GM18502 (cell line): ENCODE results near the gene PUDP.
"Not testable (repeated sequence)": the region's sequence is repeated elsewhere in the genome, so short reads cannot be mapped to it uniquely, and the experiment has no call there.

Experiments
- ATAC-seq: cut with Tn5 transposase; IDR thresholded peaks from one replicate; pipeline ENCODE4 v1.9.1; 2021; ENCODE audit warnings: mild to moderate bottlenecking; ENCODE audit not compliant: unreplicated experiment, poor library complexity

The PUDP gene

DNA sequence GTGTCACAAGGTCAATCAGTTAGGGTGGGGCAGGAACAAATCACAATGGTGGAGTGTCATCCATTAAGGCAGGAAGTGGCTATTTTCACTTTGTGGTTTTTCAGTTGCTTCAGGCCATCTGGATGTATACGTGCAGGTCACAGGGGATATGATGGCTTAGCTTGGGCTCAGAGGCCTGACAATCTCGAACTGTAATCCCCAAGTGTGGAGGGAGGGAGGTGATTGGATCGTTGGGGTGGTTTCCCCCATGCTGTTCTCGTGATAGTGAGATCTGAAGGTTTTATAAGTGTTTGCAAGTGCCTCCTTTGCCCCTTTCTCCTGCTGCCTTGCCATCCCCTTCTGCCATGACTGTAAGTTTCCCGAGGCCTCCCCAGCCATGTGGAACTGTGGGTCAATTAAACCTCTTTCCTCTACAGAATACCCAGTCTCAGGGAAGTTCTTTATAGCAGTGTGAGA lies 37.1 kb downstream of the PUDP start:
- ATAC-seq, result peak; percentile 59

- peak; percentile 68 for ATAC-seq
Measured at GRCh38 chrX:7109838-7110793, 37.8 kb downstream of the PUDP start.

DNA sequence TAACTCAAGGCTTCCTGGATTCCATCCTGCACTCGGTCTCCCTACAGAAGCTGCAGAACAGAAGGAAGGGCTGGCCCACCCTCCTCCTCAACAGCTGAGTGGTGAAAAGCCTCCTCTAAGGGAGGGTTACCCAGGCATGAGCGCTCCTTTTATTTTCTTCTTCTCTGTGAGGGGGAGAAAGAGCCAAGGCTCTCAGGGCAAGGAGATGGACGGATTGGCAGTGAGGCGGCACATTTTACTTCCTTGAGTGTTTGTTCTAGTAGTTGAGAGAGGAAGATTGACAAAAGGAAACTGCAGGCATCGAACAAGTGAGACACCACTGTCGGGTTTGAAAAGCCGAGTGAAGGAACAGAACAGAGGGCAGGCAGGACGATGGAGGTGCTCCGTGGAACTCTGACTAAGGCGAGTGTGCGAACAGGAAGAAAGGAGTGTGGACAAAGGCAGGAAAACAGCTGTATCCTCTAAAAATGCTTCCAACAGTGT lies 38.9 kb downstream of the PUDP start:
- ATAC-seq, result no peak

DNA sequence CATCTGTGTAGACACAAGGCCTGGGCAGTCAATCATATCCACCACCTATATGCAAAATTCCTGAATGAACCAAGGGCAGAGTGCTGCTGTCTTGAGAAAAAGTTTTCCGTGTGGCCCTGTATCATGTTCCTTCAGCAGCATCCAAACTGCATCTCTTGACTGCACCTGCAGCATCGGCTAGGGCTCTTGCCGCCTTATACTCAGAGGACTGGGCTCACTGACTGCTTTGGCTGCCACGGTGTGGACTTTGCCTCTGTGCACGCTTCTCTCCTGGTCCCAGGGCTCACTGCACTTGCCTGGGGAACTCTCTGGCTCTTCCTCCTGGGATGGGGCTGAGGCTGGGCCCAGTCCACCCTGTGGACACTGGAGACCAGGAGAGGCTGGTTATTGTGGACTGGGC lies 39.9 kb downstream of the PUDP start:
- ATAC-seq, result no peak

- ATAC-seq, result no peak
Measured at GRCh38 chrX:7106649-7107048, 41.3 kb downstream of the PUDP start.

- no peak for ATAC-seq
Measured at GRCh38 chrX:7102119-7102518, 45.8 kb downstream of the PUDP start.

DNA sequence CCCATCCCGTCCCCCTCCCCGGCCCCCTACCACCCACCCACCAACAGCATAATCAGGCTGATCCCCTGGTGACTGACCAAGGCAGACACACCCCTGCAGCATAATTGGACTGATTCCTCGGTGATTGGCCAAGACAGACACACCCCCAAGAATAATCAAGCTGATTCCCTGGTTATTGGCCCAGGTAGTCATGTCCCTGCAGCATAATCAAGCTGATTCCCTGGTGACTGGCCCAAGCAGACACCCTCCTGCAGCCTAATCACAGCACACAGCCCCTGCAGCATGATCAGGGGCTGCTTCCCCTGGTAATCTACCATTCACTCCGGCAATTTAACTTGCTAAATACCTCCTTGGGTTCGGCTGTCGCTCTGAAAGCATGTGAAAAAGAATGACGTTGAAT lies 47.9 kb downstream of the PUDP start:
- ATAC-seq, result no peak

GRCh38 chrX:7095657-7096056 lies 52.3 kb downstream of the PUDP start:
- ATAC-seq, result not testable (repeated sequence)

DNA sequence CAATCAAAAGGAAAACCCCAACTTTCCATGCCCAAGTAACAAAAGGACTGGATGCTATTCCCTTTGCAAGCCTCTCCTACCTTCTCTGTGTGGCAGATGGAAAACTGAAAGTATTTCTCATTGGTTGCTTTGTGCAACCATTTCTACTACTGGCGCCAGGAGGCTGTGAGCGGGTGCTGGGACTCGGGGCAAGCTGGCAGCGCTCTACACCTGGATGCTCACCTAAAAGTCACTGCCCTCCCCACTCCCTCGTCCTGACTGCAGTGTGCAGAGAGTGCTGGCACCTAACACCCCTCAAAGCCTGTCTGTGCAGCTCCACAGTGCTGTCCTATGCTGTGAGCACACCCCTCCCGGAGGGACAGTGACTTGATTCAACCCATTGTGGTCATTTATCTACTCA lies 54.6 kb downstream of the PUDP start:
- no peak for ATAC-seq

GRCh38 chrX:7092543-7092942 lies 55.4 kb downstream of the PUDP start:
- ATAC-seq, result no peak

DNA sequence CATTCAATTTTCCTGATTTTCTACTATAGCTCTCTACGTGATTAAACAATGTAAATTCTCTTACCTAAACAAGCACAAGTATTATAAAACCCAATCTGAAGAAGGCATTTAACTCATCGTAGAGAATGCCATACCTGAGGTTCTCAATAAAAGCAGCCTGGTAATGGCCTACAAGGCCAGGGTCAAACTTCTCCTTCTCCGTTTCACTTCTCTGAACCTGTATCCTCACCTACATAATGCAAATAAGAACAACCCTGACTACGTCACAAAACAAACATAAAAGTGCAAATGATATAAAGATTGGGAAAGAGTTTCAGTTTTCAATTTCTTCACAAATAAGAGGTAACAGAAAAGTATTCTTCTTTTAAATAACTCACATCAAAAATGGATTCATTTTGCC lies 56.0 kb downstream of the PUDP start:
- no peak for ATAC-seq

DNA sequence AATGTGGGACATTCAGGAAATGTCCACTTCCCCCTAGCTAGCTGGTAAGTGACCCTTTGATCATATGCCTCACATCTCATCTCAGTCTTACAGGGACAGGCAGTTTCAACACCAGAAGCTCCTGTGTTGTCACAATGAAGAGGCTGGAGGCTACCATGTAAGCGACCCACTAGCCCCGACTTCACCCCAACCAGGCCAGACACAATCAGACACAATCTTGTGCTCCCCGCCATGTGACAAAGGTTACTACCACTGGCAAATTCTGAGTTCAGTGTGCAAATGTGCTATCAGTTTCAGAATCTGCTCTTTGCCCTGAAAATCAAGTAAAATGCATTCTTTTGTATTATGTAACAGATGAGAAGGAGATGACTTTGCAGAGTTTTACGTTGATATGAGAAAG lies 57.3 kb downstream of the PUDP start:
- ATAC-seq, result no peak

GRCh38 chrX:7088968-7089615 lies 58.9 kb downstream of the PUDP start:
- peak; percentile 52 for ATAC-seq

DNA sequence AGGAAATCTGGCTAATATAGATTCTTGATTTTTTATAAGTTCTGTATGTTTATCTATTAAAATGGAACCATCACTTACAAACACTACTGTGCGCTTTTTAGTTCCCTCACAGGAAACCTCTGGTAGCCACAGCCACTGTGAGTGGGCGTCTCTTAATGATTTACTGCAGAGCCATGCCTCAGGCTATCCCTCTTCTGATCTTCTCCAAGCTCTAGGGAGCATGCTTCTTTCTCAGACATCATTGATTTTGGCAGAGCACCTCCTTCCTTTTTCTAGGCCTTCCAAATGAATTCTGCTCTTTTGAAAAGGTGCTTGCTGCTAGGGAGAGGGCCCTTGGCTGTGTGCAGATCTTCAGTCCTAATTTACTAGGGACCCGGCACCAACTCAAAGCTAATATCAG lies 61.6 kb downstream of the PUDP start:
- no peak for ATAC-seq

- ATAC-seq, result no peak
Measured at GRCh38 chrX:7085879-7086278, 62.1 kb downstream of the PUDP start.

- ATAC-seq, result no peak
Measured at GRCh38 chrX:7084841-7085240, 63.1 kb downstream of the PUDP start.

DNA sequence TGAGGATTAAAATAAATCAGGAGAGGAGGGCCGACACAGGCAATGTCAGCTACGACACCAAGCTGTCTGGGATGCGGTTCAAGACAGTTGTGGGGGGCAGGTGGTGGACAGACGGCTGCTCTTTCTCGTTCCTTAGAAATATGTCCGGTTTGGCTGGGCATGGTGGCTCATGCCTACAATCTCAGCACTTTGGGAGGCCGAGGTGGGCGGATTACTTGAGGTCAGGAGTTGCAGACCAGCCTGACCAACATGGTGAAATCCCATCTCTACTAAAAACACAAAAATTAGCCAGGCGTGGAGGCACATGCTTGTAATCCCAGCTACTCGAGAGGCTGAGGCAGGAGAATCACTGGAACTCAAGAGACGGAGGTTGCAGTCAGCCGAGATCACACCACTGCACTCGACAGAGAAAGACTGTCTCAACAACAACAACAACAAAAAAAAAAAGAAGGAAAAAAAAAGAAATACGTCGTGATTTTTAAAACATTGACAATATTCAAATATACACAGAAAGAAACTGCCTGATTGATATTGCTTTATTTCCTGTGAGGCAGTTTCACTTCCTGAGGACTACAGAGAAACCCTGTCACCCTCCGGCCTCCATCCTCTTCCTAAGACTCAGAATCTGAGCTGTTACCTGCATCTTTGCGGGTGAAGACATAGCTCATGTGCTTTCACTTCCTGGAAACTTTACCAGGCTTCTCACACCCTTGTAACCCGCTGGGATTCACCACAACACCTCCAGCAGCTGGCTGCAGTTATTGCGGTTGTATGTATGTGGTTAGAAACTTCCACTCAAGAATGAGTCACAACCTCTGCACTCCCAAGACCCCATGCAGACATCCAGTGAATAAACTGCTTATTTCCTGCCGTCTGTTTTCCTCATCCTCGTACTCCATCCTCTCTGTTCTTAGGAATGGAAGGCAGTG lies 64.2 kb downstream of the PUDP start:
- ATAC-seq, result peak; percentile 96

DNA sequence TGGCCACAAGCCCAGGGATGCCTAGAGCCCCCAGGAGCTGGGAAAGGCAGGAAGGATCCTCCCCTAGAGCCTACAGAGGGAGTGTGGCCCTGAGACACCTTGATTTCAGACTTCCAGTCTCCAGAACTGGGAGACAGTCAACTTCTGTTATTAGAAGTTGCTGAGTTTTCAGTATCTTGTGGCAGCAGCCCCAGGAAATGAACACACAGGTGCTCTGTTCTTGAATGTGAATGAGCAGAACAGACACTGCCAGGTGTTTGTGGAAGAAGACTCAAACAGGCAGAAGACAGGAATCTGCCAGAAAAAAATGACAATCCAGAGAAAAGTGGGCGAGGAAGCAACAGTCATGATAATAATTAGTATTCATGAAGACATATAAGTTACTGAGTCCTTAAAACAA lies 64.9 kb downstream of the PUDP start:
- ATAC-seq, result no peak

GRCh38 chrX:7082556-7082955 lies 65.4 kb downstream of the PUDP start:
- ATAC-seq, result no peak
